ENCODE data around the gene PPP1R10. TPM values are rescaled to one million over a fixed set of nuclear protein-coding genes. Genes with fewer than 3 reads are reported as not detected.

Gene PPP1R10
- total and polyA plus RNA-seq, 5 donors from 2014 or later = 18.0 to 164 (median 20.8) TPM

- DNase-seq (no peak), ATAC-seq (ENCODE audit: low read depth in 2 of 2) (no peak)
- Mint-ChIP-seq H3K4me3 (no peak overlapping the region), H3K27me3 (peaks cover 16% of the 10 kb centered on the region), H3K9me3 (no peaks in the 10 kb centered on the region), H3K36me3 (peaks cover 13% of the 10 kb centered on the region), H3K27ac (peak overlapping the region in 1 of 3 donors; percentile 62), H3K4me1 (peaks cover 16 to 56% (median 29%) of the 10 kb centered on the region in 4 donors)
- peaks cover 18% of the 10 kb centered on the region for H3K4me1 ChIP-seq (ENCODE audit: control insufficient read depth, insufficient read depth, low read length, poor library complexity, severe bottlenecking)
- no peak overlapping the region for H3K4me3 ChIP-seq (ENCODE audit: low read depth, low read length)
- peaks cover 13% of the 10 kb centered on the region for H3K36me3 ChIP-seq (ENCODE audit: control insufficient read depth, insufficient read depth, low read length)
- no peak overlapping the region for H3K27ac ChIP-seq (ENCODE audit: insufficient read depth, low read length, poor library complexity, severe bottlenecking)
- no peaks in the 10 kb centered on the region for H3K27me3 ChIP-seq (ENCODE audit: control insufficient read depth, insufficient read depth, low read length)
- H3K9me3 ChIP-seq (ENCODE audit: control insufficient read depth in 2 of 2, low read length in 2 of 2) = no peaks in the 10 kb centered on the region
Measured at GRCh38 chr6:30560930-30561329, 56.1 kb downstream of the PPP1R10 start.

- DNase-seq (peak in 1 of 3 donors; percentile 63), ATAC-seq (ENCODE audit: low read depth in 2 of 2) (no peak)
- H3K9me3 ChIP-seq (ENCODE audit: control insufficient read depth in 2 of 2, low read length in 2 of 2) = no peaks in the 10 kb centered on the region
- H3K27me3 ChIP-seq (ENCODE audit: control insufficient read depth, insufficient read depth, low read length) = no peaks in the 10 kb centered on the region
- Mint-ChIP-seq H3K27ac (peak overlapping the region; percentile 99 to 100 (median 99)), H3K4me1 (peaks cover 16 to 70% (median 38%) of the 10 kb centered on the region in 4 donors), H3K36me3 (peaks cover 21% of the 10 kb centered on the region), H3K27me3 (peaks cover 16% of the 10 kb centered on the region), H3K9me3 (no peaks in the 10 kb centered on the region), H3K4me3 (peak overlapping the region; percentile 99 to 100 (median 100))
- H3K4me3 ChIP-seq (ENCODE audit: low read depth, low read length) = peak overlapping the region; percentile 95
- H3K36me3 ChIP-seq (ENCODE audit: control insufficient read depth, insufficient read depth, low read length) = peaks cover 26% of the 10 kb centered on the region
- H3K4me1 ChIP-seq (ENCODE audit: control insufficient read depth, insufficient read depth, low read length, poor library complexity, severe bottlenecking) = peaks cover 32% of the 10 kb centered on the region
- peak overlapping the region; percentile 99 for H3K27ac ChIP-seq (ENCODE audit: insufficient read depth, low read length, poor library complexity, severe bottlenecking)
Measured at GRCh38 chr6:30557683-30557981, 59.4 kb downstream of the PPP1R10 start.

GRCh38 chr6:30556906-30557682 lies 59.9 kb downstream of the PPP1R10 start, which contains the start of gene PRR3:
Gene PRR3 (plus strand): TSS chr6:30557295. CDS start chr6:30557345, 50 bp downstream.
- Histone ChIP-seq H3K27ac (ENCODE audit: insufficient read depth, low read length, poor library complexity, severe bottlenecking) (peak within 1 kb of the TSS; percentile 99), H3K27me3 (ENCODE audit: control insufficient read depth, insufficient read depth, low read length) (no peaks in the 10 kb centered on the region), H3K36me3 (ENCODE audit: control insufficient read depth, insufficient read depth, low read length) (peaks cover 26% of the 10 kb centered on the region), H3K9me3 (ENCODE audit: control insufficient read depth in 2 of 2, low read length in 2 of 2) (no peaks in the 10 kb centered on the region), H3K4me3 (ENCODE audit: low read depth, low read length) (peak within 1 kb of the TSS; percentile 95), H3K4me1 (ENCODE audit: control insufficient read depth, insufficient read depth, low read length, poor library complexity, severe bottlenecking) (peaks cover 32% of the 10 kb centered on the region)
- H3K27me3 Mint-ChIP-seq = peaks cover 16% of the 10 kb centered on the region
- H3K4me1 Mint-ChIP-seq = peaks cover 16 to 70% (median 38%) of the 10 kb centered on the region in 4 donors
- DNase-seq = peak; percentile 85 to 94 (median 94)
- peaks cover 20% of the 10 kb centered on the region for H3K36me3 Mint-ChIP-seq
- H3K4me3 Mint-ChIP-seq = peak within 1 kb of the TSS; percentile 99 to 100 (median 100)
- peak; percentile 58 to 59 for ATAC-seq (ENCODE audit: low read depth in 2 of 2)
- H3K9me3 Mint-ChIP-seq = no peaks in the 10 kb centered on the region
- H3K27ac Mint-ChIP-seq = peak within 1 kb of the TSS; percentile 99 to 100 (median 99)

- Histone ChIP-seq H3K9me3 (ENCODE audit: control insufficient read depth in 2 of 2, low read length in 2 of 2) (no peaks in the 10 kb centered on the region), H3K4me3 (ENCODE audit: low read depth, low read length) (peak within 1 kb of the TSS; percentile 95), H3K27ac (ENCODE audit: insufficient read depth, low read length, poor library complexity, severe bottlenecking) (peak within 1 kb of the TSS; percentile 99), H3K36me3 (ENCODE audit: control insufficient read depth, insufficient read depth, low read length) (peaks cover 33% of the 10 kb centered on the region), H3K27me3 (ENCODE audit: control insufficient read depth, insufficient read depth, low read length) (no peaks in the 10 kb centered on the region), H3K4me1 (ENCODE audit: control insufficient read depth, insufficient read depth, low read length, poor library complexity, severe bottlenecking) (peaks cover 32% of the 10 kb centered on the region)
- DNase-seq = peak; percentile 98 to 99 (median 99)
- H3K4me3 Mint-ChIP-seq = peak within 1 kb of the TSS; percentile 99 to 100 (median 100)
- no peaks in the 10 kb centered on the region for H3K9me3 Mint-ChIP-seq
- H3K27ac Mint-ChIP-seq = peak within 1 kb of the TSS; percentile 99 to 100 (median 99)
- peaks cover 16% of the 10 kb centered on the region for H3K27me3 Mint-ChIP-seq
- peaks cover 20% of the 10 kb centered on the region for H3K36me3 Mint-ChIP-seq
- ATAC-seq (ENCODE audit: low read depth in 2 of 2) = peak; percentile 95 to 96
- H3K4me1 Mint-ChIP-seq = peaks cover 16 to 67% (median 39%) of the 10 kb centered on the region in 4 donors
Measured at GRCh38 chr6:30556066-30556905, 60.8 kb downstream of the PPP1R10 start, which contains the start of gene GNL1. Gene GNL1 (minus strand): TSS chr6:30556489. CDS start chr6:30556203, 286 bp downstream.

- Mint-ChIP-seq H3K9me3 (no peaks in the 10 kb centered on the region), H3K4me1 (peaks cover 16 to 64% (median 40%) of the 10 kb centered on the region in 4 donors), H3K4me3 (peak overlapping the region; percentile 99 to 100 (median 100)), H3K36me3 (peaks cover 23% of the 10 kb centered on the region), H3K27ac (peak overlapping the region in 2 of 3 donors; percentile 99 to 100), H3K27me3 (peaks cover 16% of the 10 kb centered on the region)
- Histone ChIP-seq H3K4me1 (ENCODE audit: control insufficient read depth, insufficient read depth, low read length, poor library complexity, severe bottlenecking) (peaks cover 32% of the 10 kb centered on the region), H3K36me3 (ENCODE audit: control insufficient read depth, insufficient read depth, low read length) (peaks cover 38% of the 10 kb centered on the region), H3K4me3 (ENCODE audit: low read depth, low read length) (peak overlapping the region; percentile 72), H3K9me3 (ENCODE audit: control insufficient read depth in 2 of 2, low read length in 2 of 2) (no peaks in the 10 kb centered on the region), H3K27me3 (ENCODE audit: control insufficient read depth, insufficient read depth, low read length) (no peaks in the 10 kb centered on the region), H3K27ac (ENCODE audit: insufficient read depth, low read length, poor library complexity, severe bottlenecking) (peak overlapping the region; percentile 99)
- DNase-seq (peak in 1 of 3 donors; percentile 25), ATAC-seq (ENCODE audit: low read depth in 2 of 2) (no peak)
Measured at GRCh38 chr6:30555816-30556065, 61.3 kb downstream of the PPP1R10 start.

- H3K27me3 Mint-ChIP-seq = peaks cover 16% of the 10 kb centered on the region
- Histone ChIP-seq H3K27ac (ENCODE audit: insufficient read depth, low read length, poor library complexity, severe bottlenecking) (peak overlapping the region; percentile 99), H3K36me3 (ENCODE audit: control insufficient read depth, insufficient read depth, low read length) (peaks cover 44% of the 10 kb centered on the region), H3K9me3 (ENCODE audit: control insufficient read depth in 2 of 2, low read length in 2 of 2) (no peaks in the 10 kb centered on the region), H3K27me3 (ENCODE audit: control insufficient read depth, insufficient read depth, low read length) (no peaks in the 10 kb centered on the region), H3K4me1 (ENCODE audit: control insufficient read depth, insufficient read depth, low read length, poor library complexity, severe bottlenecking) (peaks cover 32% of the 10 kb centered on the region), H3K4me3 (ENCODE audit: low read depth, low read length) (peak overlapping the region; percentile 72)
- peaks cover 29% of the 10 kb centered on the region for H3K36me3 Mint-ChIP-seq
- peak overlapping the region; percentile 20 to 100 (median 99) for H3K27ac Mint-ChIP-seq
- no peaks in the 10 kb centered on the region for H3K9me3 Mint-ChIP-seq
- no peak for ATAC-seq (ENCODE audit: low read depth in 2 of 2)
- peak overlapping the region; percentile 99 to 100 (median 100) for H3K4me3 Mint-ChIP-seq
- H3K4me1 Mint-ChIP-seq = peaks cover 19 to 61% (median 38%) of the 10 kb centered on the region in 4 donors
- DNase-seq = no peak
Measured at GRCh38 chr6:30554962-30555815, 61.9 kb downstream of the PPP1R10 start.

GRCh38 chr6:30554404-30554803 lies 62.6 kb downstream of the PPP1R10 start:
- Mint-ChIP-seq H3K27ac (peak overlapping the region in 2 of 3 donors; percentile 99 to 100), H3K27me3 (peaks cover 16% of the 10 kb centered on the region), H3K4me1 (peaks cover 18 to 53% (median 36%) of the 10 kb centered on the region in 4 donors), H3K9me3 (no peaks in the 10 kb centered on the region), H3K4me3 (peak overlapping the region; percentile 99 to 100 (median 100)), H3K36me3 (peaks cover 36% of the 10 kb centered on the region)
- Histone ChIP-seq H3K36me3 (ENCODE audit: control insufficient read depth, insufficient read depth, low read length) (peaks cover 47% of the 10 kb centered on the region), H3K27ac (ENCODE audit: insufficient read depth, low read length, poor library complexity, severe bottlenecking) (no peak overlapping the region), H3K9me3 (ENCODE audit: control insufficient read depth in 2 of 2, low read length in 2 of 2) (no peaks in the 10 kb centered on the region), H3K27me3 (ENCODE audit: control insufficient read depth, insufficient read depth, low read length) (no peaks in the 10 kb centered on the region), H3K4me1 (ENCODE audit: control insufficient read depth, insufficient read depth, low read length, poor library complexity, severe bottlenecking) (peaks cover 32% of the 10 kb centered on the region), H3K4me3 (ENCODE audit: low read depth, low read length) (no peak overlapping the region)
- DNase-seq (no peak), ATAC-seq (ENCODE audit: low read depth in 2 of 2) (no peak)
